ES-I3 (cell line): ENCODE measurements around the gene CRELD1.

Experiments
- H3K36me3 ChIP-seq: 2 replicates; pipeline ENCODE4 v1.6.1; 2013; ENCODE audit warnings: mild to moderate bottlenecking, low read length, control low read depth, moderate library complexity; ENCODE audit not compliant: insufficient read depth
- H3K4me1 ChIP-seq: 2 replicates; pipeline ENCODE4 v1.6.1; 2013; ENCODE audit warnings: mild to moderate bottlenecking, control low read depth, low read length; ENCODE audit not compliant: insufficient read depth
- H3K9ac ChIP-seq: 2 replicates; pipeline ENCODE4 v1.6.1; 2013; ENCODE audit warnings: low read depth, mild to moderate bottlenecking, low read length, moderate library complexity
- H3K9me3 ChIP-seq: 2 replicates; pipeline ENCODE4 v1.6.1; 2013; ENCODE audit warnings: mild to moderate bottlenecking, low read length, moderate library complexity; ENCODE audit not compliant: control insufficient read depth, insufficient read depth

CRELD1 gene

DNA sequence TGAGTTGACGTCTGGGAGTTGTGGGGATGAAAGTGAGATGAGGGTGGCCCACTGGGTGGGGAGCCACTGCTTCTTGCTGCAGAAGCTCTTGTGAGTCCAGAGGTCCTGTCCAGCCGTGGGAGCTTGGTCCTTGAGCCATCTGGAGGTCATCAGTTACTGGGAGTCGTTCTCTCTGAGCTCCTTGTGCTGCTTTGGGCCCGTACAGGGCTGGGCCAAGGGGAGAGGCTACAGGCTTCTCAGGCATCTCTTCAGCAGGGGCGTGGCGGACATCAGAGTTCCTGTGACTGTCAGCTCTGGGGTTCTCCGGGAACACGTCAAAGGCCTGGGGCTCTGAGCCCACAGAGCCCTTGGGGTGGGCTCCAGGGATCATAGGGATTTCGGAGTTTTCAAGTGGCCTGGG, 16.0 kb downstream of the CRELD1 start:
- no peak overlapping the region for H3K9ac ChIP-seq
- H3K9me3 ChIP-seq: no peaks in the 10 kb centered on the region
- no peaks in the 10 kb centered on the region for H3K36me3 ChIP-seq
- peaks cover 5% of the 10 kb centered on the region for H3K4me1 ChIP-seq

GRCh38 chr3:9951126-9951525, 17.5 kb downstream of the CRELD1 start:
- no peaks in the 10 kb centered on the region for H3K36me3 ChIP-seq
- H3K9me3 ChIP-seq: no peaks in the 10 kb centered on the region
- H3K4me1 ChIP-seq: peaks cover 17% of the 10 kb centered on the region
- H3K9ac ChIP-seq: 0 out of 2 replicates have a peak overlapping the region, but pooled peaks have one; percentile 58

DNA sequence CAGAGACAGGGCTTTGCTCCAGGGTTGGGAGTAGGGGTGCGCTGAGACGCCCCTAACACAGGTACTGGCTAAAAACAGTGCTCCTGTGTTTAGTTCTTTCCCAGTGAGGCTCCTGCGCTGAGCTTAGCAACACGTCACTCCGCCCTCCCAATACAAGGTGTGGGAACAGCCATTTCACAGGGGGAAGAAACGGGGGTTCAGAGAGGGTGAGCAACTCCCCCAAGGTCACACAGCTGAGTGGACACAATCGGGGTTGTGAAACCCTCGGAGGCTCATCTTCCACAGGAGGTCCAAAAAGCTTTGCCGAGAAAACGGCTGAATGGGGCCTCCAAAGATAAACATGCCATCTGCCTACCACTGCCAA, 17.9 kb downstream of the CRELD1 start:
- no peaks in the 10 kb centered on the region for H3K9me3 ChIP-seq
- no peaks in the 10 kb centered on the region for H3K36me3 ChIP-seq
- peak overlapping the region; percentile 58; the same call in 1 of the 2 replicates for H3K9ac ChIP-seq
- H3K4me1 ChIP-seq: peaks cover 19% of the 10 kb centered on the region

- Histone ChIP-seq H3K36me3 (no peaks in the 10 kb centered on the region), H3K9me3 (no peaks in the 10 kb centered on the region), H3K4me1 (peaks cover 19% of the 10 kb centered on the region), H3K9ac (peak within 1 kb of the TSS; percentile 58; the same call in 1 of the 2 replicates)
Measured at GRCh38 chr3:9951962-9952805, 18.6 kb downstream of the CRELD1 start, which contains the start of gene PRRT3. PRRT3 (minus strand) TSS chr3:9952408; CDS start chr3:9950115, 2,293 bp downstream.

DNA sequence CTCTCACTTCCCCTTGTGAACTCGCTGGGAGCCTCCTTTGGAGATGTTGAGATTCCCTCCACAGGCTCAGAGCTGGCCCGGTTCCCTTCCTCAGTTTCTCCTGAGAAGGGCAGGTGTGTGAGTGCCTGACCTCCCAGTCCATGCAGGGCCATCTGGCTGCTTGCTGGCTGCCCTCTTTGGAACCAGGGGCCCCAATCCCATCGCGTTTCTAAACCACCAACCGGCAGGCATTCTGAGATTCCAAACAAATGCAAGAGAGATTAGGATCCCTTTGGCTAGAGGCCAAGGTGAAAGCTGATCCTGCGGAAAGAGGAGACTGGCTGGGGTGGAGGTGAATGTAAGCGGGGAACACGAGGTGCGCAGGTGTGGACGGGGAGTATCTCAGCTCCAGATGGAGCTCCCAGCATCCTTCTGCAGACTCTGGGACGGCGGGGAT, 21.5 kb downstream of the CRELD1 start:
- no peak overlapping the region for H3K9ac ChIP-seq
- no peaks in the 10 kb centered on the region for H3K9me3 ChIP-seq
- H3K4me1 ChIP-seq: peaks cover 19% of the 10 kb centered on the region

GRCh38 chr3:9955611-9956352, 22.1 kb downstream of the CRELD1 start:
- no peaks in the 10 kb centered on the region for H3K36me3 ChIP-seq
- no peak overlapping the region for H3K9ac ChIP-seq
- H3K9me3 ChIP-seq: no peaks in the 10 kb centered on the region
- H3K4me1 ChIP-seq: peaks cover 19% of the 10 kb centered on the region

More for the DNA sequence above, 21.5 kb downstream of the CRELD1 start:
- no peaks in the 10 kb centered on the region for H3K36me3 ChIP-seq

DNA sequence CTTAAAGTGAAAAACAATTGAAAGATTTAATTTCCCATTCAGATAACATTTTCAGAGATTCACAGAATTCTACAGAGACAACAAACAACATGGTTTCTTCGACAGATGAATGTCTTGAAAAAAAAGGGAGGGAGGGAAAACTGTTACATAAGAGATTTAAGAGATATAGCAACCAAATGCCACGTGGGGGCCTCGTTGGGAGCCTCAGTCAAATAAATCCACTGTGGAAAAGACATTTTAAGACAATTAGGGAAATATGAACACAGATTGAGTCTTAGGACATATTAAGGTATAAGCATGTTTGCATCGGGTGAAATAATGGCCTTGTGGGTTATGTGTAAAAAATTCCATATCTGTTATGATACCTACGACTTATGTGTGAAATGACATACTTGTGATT, 23.6 kb downstream of the CRELD1 start:
- Histone ChIP-seq H3K9ac (no peak overlapping the region), H3K9me3 (no peaks in the 10 kb centered on the region), H3K36me3 (no peaks in the 10 kb centered on the region), H3K4me1 (peaks cover 19% of the 10 kb centered on the region)

- Histone ChIP-seq H3K9me3 (no peaks in the 10 kb centered on the region), H3K36me3 (peaks cover 16% of the 10 kb centered on the region; the same call in 1 of the 2 replicates), H3K4me1 (no peaks in the 10 kb centered on the region), H3K9ac (no peak overlapping the region)
Measured at GRCh38 chr3:9965200-9965875, 31.7 kb downstream of the CRELD1 start.

GRCh38 chr3:9966841-9967240, 33.2 kb downstream of the CRELD1 start:
- Histone ChIP-seq H3K9ac (no peak overlapping the region), H3K9me3 (no peaks in the 10 kb centered on the region), H3K4me1 (no peaks in the 10 kb centered on the region), H3K36me3 (peaks cover 23% of the 10 kb centered on the region; the same call in 1 of the 2 replicates)

GRCh38 chr3:9969632-9970019, 36.0 kb downstream of the CRELD1 start:
- H3K9ac ChIP-seq: no peak overlapping the region
- H3K36me3 ChIP-seq: peaks cover 27% of the 10 kb centered on the region
- H3K9me3 ChIP-seq: no peaks in the 10 kb centered on the region
- H3K4me1 ChIP-seq: no peaks in the 10 kb centered on the region

DNA sequence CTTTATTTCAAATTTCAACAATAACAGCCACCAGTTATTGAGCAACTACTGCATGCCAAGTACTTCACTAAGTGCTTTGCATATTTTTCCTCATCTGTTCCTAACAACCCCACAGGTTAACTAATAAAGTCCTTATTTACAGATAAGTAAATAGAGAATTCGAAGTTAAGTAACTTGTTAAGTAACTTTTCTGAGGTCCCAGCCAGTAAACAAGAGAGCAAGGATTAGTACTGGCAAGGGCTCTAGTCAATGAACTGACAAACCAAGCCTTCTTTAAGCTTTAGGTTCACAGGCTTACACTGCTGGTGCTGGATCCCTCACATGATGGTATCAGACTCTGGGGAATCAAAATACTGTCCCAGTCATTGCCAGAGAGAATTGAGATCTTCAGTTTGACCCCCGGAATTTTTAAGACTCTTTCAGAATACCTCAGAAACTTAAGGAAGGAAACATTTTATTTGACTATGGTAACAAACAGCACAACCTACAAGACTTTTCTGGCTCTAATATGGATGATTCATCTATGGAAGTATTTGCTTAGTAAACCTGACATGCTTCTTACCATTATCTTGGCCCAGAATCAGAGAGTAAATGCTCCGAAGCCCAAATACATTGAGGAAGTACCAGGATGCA, 36.5 kb downstream of the CRELD1 start:
- H3K4me1 ChIP-seq: no peaks in the 10 kb centered on the region
- no peaks in the 10 kb centered on the region for H3K9me3 ChIP-seq
- no peak overlapping the region for H3K9ac ChIP-seq
- peaks cover 27% of the 10 kb centered on the region for H3K36me3 ChIP-seq

DNA sequence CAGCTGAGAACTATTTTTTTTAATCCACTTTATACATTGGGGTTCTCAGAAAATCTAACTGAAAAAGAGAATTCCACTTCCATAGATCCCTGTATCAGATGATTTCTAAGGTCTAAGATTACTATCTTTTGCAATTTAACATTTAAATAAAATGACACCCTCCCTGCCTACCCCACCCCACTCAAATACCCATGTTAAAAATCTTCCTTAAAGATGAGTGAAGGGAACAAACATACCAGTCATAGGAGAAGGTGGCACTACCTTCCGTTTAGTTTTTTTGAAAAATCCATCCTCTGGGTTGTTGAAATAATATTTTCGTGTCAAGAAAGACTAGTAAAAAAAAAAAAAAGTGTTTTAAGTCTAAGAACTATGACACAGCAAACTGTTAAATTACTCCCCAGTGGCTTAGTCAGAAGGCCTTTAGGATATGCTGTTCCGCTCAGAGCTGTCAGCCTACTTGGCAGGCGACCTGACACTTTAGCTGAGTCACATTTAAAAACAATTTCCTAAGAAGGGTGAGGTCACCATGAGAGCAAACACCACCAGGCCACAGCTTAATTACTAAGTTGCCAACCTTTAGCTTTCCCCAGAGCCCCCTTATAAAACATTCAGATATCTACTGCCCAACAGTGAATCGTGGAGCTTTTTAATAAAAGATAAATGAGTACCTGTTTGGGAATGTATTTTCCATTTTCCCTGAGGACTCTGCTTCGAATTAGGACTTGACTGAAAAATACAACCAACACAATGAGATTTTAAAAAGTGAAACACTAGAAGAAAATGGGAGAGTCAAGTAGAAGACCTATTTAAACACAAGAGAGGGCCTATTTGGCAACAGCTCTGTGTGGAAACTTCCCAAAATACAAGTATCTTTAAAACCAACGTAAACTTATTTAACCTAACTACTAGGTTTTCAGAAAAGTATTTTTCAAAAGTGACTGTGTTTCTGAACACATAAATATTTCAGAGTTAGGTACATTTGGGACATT, 43.4 kb downstream of the CRELD1 start:
- Histone ChIP-seq H3K9ac (no peak overlapping the region), H3K9me3 (no peaks in the 10 kb centered on the region), H3K36me3 (peaks cover 4% of the 10 kb centered on the region), H3K4me1 (no peaks in the 10 kb centered on the region)

- Histone ChIP-seq H3K36me3 (no peaks in the 10 kb centered on the region; the same call in 1 of the 2 replicates), H3K9ac (no peak overlapping the region), H3K4me1 (no peaks in the 10 kb centered on the region), H3K9me3 (no peaks in the 10 kb centered on the region)
Measured at GRCh38 chr3:9978710-9979305, 45.2 kb downstream of the CRELD1 start.
